ENCODE results near the gene CCR1. TPM values are rescaled to one million over a fixed set of nuclear protein-coding genes. Genes with fewer than 3 reads are reported as not detected.

The CCR1 gene
- total RNA-seq, 4 donors from 2014 or later: 1.0 to 3.0 (median 1.4) TPM

GRCh38 chr3:46202535-46202934 lies 5.6 kb downstream of the CCR1 start:
- 87 to 92% methylated on average over 4 of the region's 4 CpGs for WGBS, 2 donors
- TF ChIP-seq CTCF (IDR thresholded peaks at IDR 0.05): no peak
- no peak for TF ChIP-seq POLR2A (IDR thresholded peaks at IDR 0.05)
- no peak for DNase-seq (ENCODE audit: low spot score in 2 of 2)
- intact Hi-C loops (cut with DNase I; ENCODE audit: low total_unique reads): no loop called here
- H3K4me3 ChIP-seq (ENCODE audit: low read depth, poor library complexity, severe bottlenecking): no peak overlapping the region

DNA sequence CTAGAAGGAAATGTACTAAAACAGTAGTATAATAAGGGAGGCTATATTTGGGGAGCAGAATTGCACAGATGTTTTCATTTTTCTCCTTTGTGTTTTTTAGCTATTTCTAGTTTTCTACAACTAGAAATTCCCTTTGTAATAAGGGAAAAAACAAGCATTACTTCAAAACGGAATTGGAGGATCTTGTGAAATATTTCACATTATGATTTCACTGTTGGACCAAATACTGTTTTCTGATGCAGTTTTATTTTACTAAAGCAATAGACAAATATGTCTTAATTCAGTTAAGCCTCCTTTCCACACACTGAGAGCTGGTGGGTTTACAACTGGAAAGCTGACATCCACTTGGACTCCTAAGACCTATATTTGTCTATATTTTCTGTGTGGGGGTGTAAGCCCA lies 7.3 kb downstream of the CCR1 start:
- DNase-seq (ENCODE audit: low spot score in 2 of 2): no peak
- intact Hi-C loops (cut with DNase I; ENCODE audit: low total_unique reads): no loop called here

DNA sequence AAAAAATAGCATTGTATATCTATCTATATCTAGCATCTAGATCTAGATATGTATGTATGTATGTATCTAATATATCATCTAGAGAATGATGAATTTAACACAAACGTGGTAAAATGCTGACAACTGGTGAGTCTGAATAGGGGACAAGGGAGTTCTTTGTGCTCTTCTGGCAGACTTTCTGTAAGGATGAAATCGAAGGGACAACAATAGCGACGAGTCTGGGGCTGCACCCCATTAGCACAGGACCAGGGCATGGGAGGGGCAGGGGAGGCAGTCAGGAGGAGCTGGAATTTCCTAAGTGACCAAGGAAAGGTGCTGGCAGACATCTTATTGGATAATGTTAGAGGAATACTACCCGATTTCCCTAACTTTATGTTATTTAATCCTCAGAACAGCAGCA lies 7.9 kb downstream of the CCR1 start:
- intact Hi-C loops (cut with DNase I; ENCODE audit: low total_unique reads): no loop called here
- 69 to 74% methylated on average over 5 of the region's 5 CpGs for WGBS, 2 donors
- TF ChIP-seq POLR2A (IDR thresholded peaks at IDR 0.05) (no peak), CTCF (IDR thresholded peaks at IDR 0.05) (no peak)
- no peak for DNase-seq (ENCODE audit: low spot score in 2 of 2)
- no peak overlapping the region for H3K4me3 ChIP-seq (ENCODE audit: low read depth, poor library complexity, severe bottlenecking)

More for the DNA sequence above, 7.3 kb downstream of the CCR1 start:
- no peak for TF ChIP-seq POLR2A (IDR thresholded peaks at IDR 0.05)
- TF ChIP-seq CTCF (IDR thresholded peaks at IDR 0.05): no peak
- no peak overlapping the region for H3K4me3 ChIP-seq (ENCODE audit: low read depth, poor library complexity, severe bottlenecking)
- WGBS, 2 donors: 44 to 51% methylated on average over 1 of the region's 1 CpG

- TF ChIP-seq CTCF (IDR thresholded peaks at IDR 0.05) (no peak), POLR2A (IDR thresholded peaks at IDR 0.05) (no peak)
- DNase-seq (ENCODE audit: low spot score in 2 of 2): no peak
- intact Hi-C loops (cut with DNase I; ENCODE audit: low total_unique reads): no loop called here
- 72 to 75% methylated on average over 7 of the region's 7 CpGs for whole genome bisulfite sequencing, 2 donors
- H3K4me3 ChIP-seq (ENCODE audit: low read depth, poor library complexity, severe bottlenecking): no peak overlapping the region
Measured at GRCh38 chr3:46196261-46196957, 11.7 kb downstream of the CCR1 start.

DNA sequence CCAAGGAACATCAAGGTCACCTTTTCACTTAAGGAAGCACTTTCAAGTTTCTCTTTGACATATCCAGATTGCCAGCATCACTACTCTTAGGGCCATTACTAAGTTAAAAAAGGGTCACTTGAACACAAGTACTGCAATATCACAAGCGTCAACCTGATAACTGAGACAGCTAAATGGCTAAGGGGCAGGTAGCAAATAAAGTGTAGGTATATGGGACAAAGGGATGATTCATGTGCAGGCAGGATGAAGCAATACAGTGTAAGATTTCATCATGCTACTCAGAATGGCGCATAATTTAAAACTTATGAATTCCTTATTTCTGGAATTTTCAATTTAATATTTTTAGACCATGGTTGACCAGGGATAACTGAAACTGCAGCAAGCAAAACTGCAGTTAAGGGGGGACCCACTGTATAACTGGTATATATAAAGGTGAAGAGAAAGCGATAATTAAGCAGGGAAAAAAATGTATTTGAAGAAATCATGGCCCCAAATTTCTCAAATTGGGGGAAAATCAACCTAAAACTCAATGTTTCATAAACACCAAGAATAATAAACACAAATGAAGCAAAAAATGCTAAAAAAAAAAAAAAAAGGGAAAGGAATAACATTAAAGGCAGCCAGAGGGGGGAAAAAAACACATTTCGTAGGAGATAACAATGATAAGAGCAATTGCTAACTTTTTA lies 13.1 kb downstream of the CCR1 start:
- no peak overlapping the region for H3K4me3 ChIP-seq (ENCODE audit: low read depth, poor library complexity, severe bottlenecking)
- DNase-seq (ENCODE audit: low spot score in 2 of 2): no peak
- no peak for TF ChIP-seq CTCF (IDR thresholded peaks at IDR 0.05)
- TF ChIP-seq POLR2A (IDR thresholded peaks at IDR 0.05): no peak
- intact Hi-C loops (cut with DNase I; ENCODE audit: low total_unique reads): no loop called here
- WGBS, 2 donors: 84 to 85% methylated on average over 4 of the region's 4 CpGs
